Activated naive CD8-positive, alpha-beta T cell treated with anti-CD3 and anti-CD28 coated beads, Interleukin-2, amount 10 ng/mL, durations not matched to agents 7 days and 5 days (primary cell): ENCODE results near the gene NEDD4L. TPM values are rescaled to one million over a fixed set of nuclear protein-coding genes. Genes with fewer than 3 reads are reported as not detected.
"Not testable (repeated sequence)": the region's sequence is repeated elsewhere in the genome, so short reads cannot be mapped to it uniquely, and the experiment has no call there.

Source experiments
- ATAC-seq: fragments of 150-1000 bp; cut with Tn5 transposase; one replicate; pipeline ENCODE4 v1.10.0; 2021; ENCODE audit warnings: low read depth, moderate library complexity
- POLR2A ChIA-PET: fragments of 350-600 bp; sonication (Branson Sonifier 250); formaldehyde crosslinking; loops from one replicate; lab custom pipeline; 2021; ENCODE audit warnings: antibody characterized with exemption; lab: Charles Lee
- DNase-seq: peaks from one replicate; pipeline ENCODE4 v3.0.0; 2021
- H3K27ac Mint-ChIP-seq: one replicate; pipeline ENCODE4 v1.8.0; 2022; ENCODE audit warnings: mild to moderate bottlenecking, mixed read lengths
- H3K27me3 Mint-ChIP-seq: one replicate; pipeline ENCODE4 v1.8.0; 2022; ENCODE audit warnings: mild to moderate bottlenecking, moderate library complexity, mixed read lengths
- H3K36me3 Mint-ChIP-seq: one replicate; pipeline ENCODE4 v1.8.0; 2021; ENCODE audit warnings: mild to moderate bottlenecking, mixed read lengths
- H3K4me1 Mint-ChIP-seq: one replicate; pipeline ENCODE4 v1.8.0; 2021; ENCODE audit warnings: mixed read lengths
- H3K4me3 Mint-ChIP-seq: one replicate; pipeline ENCODE4 v1.8.0; 2022; ENCODE audit warnings: mild to moderate bottlenecking, moderate library complexity, mixed read lengths
- H3K9me3 Mint-ChIP-seq: one replicate; pipeline ENCODE4 v1.8.0; 2021; ENCODE audit warnings: mixed read lengths
- total RNA-seq, 2 experiments: library from RNA; stranded (reverse); gene quantifications; one replicate each; pipeline ENCODE4 v1.2.3, GENCODE V29; 2021

NEDD4L gene
- total RNA-seq, 2 experiments from 2014 or later: 4.4 to 7.4 TPM

DNA sequence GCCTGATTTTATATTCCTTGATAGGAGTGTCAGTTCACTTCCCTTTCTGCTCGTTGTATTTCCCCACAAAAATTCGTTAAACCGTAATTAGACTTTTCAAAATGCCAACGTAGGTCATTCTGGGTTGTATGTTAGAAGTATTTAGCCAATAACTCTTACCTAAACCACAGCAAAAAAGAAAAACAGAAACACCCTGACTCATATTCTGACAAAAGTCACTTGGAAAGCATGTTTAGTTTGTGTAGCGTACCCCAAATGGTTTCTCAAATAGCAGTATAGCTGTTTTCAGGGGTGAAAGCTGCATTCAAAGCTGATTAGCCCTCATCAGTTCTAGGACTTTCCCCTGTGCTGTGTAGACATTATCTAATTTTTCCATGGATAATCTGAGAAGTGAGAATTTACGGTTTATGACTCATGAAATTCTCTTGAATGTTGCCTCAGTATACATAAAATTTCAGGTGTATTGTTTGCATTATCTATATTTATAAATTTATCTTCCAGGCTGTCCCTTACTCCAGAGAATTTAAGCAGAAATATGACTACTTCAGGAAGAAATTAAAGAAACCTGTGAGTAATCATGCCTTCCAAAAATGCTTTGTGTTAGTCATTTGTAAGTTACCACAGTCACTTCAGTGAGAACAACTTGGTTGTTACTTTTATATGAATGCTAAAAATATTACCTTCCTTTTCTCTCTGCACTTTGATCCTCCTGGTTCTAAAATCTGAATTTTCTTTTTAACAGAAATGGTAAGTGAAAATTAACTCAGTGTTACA, 319.9 kb downstream of the NEDD4L start:
- Mint-ChIP-seq H3K9me3 (no peaks in the 10 kb centered on the region), H3K27ac (no peak overlapping the region), H3K36me3 (no peaks in the 10 kb centered on the region), H3K27me3 (peaks cover 4% of the 10 kb centered on the region), H3K4me1 (no peaks in the 10 kb centered on the region), H3K4me3 (no peak overlapping the region)
- ATAC-seq (no peak), DNase-seq (no peak)
- POLR2A ChIA-PET: no interaction called here

DNA sequence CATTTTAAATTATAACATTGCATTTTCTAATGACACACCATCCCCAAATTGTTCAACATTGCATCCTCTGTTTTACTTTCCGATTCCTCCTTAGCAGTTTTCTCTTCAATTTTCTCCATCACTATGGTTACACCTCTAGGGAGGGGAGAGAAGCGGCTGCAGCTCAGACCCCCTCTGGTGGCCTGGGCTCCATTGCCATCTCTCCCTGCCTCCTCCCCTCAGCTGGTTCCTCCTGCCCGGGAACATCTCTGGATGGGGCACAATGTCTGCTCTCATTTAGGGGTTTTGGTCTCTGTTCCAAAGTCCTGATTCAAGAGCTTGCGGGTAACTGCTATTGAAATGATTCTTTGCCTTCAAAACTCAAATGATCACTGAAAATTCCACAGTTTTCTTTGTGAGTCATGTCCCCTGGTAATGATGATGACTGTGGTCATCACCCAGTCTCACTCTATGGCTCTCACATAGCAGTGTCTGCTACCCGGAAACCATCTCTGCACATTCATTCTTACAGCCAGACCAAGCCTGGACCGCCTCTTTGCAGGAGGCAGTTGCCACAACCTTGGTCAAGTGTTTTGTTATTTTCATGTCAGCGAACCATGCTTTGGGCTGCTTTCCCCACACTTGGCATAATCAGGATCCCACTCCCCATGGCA, 321.0 kb downstream of the NEDD4L start:
- ATAC-seq (no peak), DNase-seq (no peak)
- H3K4me3 Mint-ChIP-seq: no peak overlapping the region
- H3K27me3 Mint-ChIP-seq: peaks cover 2% of the 10 kb centered on the region
- H3K36me3 Mint-ChIP-seq: no peaks in the 10 kb centered on the region
- H3K27ac Mint-ChIP-seq: no peak overlapping the region
- no peaks in the 10 kb centered on the region for H3K4me1 Mint-ChIP-seq
- no peaks in the 10 kb centered on the region for H3K9me3 Mint-ChIP-seq
- POLR2A ChIA-PET: no interaction called here

- H3K27ac Mint-ChIP-seq: no peak overlapping the region
- no peaks in the 10 kb centered on the region for H3K9me3 Mint-ChIP-seq
- H3K36me3 Mint-ChIP-seq: no peaks in the 10 kb centered on the region
- ATAC-seq: no peak
- no peak overlapping the region for H3K4me3 Mint-ChIP-seq
- no peaks in the 10 kb centered on the region for H3K4me1 Mint-ChIP-seq
- no peak for DNase-seq
- POLR2A ChIA-PET: no interaction called here
- H3K27me3 Mint-ChIP-seq: peaks cover 2% of the 10 kb centered on the region
Observed at GRCh38 chr18:58367425-58368140, 323.6 kb downstream of the NEDD4L start.

- Mint-ChIP-seq H3K4me3 (no peak overlapping the region), H3K4me1 (no peaks in the 10 kb centered on the region), H3K36me3 (no peaks in the 10 kb centered on the region), H3K27ac (no peak overlapping the region), H3K9me3 (no peaks in the 10 kb centered on the region), H3K27me3 (no peaks in the 10 kb centered on the region)
- no peak for DNase-seq
- POLR2A ChIA-PET: no interaction called here
- no peak for ATAC-seq
Observed at GRCh38 chr18:58369616-58370015, 325.6 kb downstream of the NEDD4L start.

DNA sequence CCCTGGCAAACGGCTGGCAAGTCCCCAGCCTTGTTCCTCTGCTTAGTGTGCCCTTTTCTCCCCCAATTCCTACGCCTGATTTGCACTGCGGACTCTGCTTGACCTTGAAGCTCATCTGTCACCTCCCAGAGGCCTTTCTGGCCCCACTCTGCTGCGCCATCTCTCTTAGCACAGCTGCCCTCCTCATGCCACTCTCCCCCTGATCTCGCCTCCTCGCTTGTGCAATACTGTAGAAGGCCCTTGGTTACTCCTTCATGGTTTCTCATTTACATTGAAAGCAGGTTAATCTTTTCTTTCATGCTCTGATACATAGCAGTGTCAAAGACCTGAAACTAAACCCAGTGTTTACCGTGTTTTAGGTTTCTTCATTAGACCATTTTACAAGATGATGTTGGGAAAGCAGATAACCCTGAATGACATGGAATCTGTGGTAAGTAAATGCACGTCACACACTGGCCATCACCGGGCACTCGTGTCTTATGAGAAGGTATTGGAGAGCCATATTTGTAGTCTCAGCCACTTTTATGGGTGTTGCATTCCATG, 326.1 kb downstream of the NEDD4L start:
- H3K4me1 Mint-ChIP-seq: no peaks in the 10 kb centered on the region
- H3K27me3 Mint-ChIP-seq: no peaks in the 10 kb centered on the region
- no peaks in the 10 kb centered on the region for H3K9me3 Mint-ChIP-seq
- H3K36me3 Mint-ChIP-seq: no peaks in the 10 kb centered on the region
- H3K27ac Mint-ChIP-seq: no peak overlapping the region
- DNase-seq: no peak
- no peak for ATAC-seq
- H3K4me3 Mint-ChIP-seq: no peak overlapping the region
- POLR2A ChIA-PET: no interaction called here

DNA sequence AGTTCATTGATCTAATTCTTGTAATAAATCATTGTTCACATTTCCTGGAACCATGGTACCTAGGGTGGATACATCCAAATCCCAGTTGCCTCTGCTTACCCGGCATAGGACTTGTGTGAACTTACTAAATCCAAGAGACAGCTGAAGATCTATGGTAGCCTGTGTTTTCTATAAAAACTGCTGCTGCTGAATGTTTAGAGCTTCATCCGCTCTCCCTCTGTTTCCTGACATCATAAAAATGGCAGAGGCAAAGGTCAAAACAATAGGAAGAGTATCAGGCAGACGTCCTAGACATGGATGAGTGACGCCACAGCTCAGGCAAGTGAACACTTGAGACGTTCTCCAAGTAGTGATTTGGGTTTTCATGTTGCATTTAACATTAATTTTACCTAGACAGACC, 326.6 kb downstream of the NEDD4L start:
- Mint-ChIP-seq H3K27me3 (no peaks in the 10 kb centered on the region), H3K9me3 (no peaks in the 10 kb centered on the region), H3K4me1 (no peaks in the 10 kb centered on the region), H3K4me3 (no peak overlapping the region), H3K36me3 (no peaks in the 10 kb centered on the region), H3K27ac (no peak overlapping the region)
- POLR2A ChIA-PET: no interaction called here
- DNase-seq (no peak), ATAC-seq (no peak)

- Mint-ChIP-seq H3K27ac (no peak overlapping the region), H3K27me3 (no peaks in the 10 kb centered on the region), H3K4me1 (no peaks in the 10 kb centered on the region), H3K4me3 (no peak overlapping the region), H3K9me3 (no peaks in the 10 kb centered on the region), H3K36me3 (no peaks in the 10 kb centered on the region)
- ATAC-seq: no peak
- DNase-seq: no peak
- POLR2A ChIA-PET: no interaction called here
Observed at GRCh38 chr18:58373481-58373880, 329.5 kb downstream of the NEDD4L start.

GRCh38 chr18:58375051-58375450, 331.0 kb downstream of the NEDD4L start:
- no peak overlapping the region for H3K27ac Mint-ChIP-seq

GRCh38 chr18:58378411-58379379, 334.7 kb downstream of the NEDD4L start:
- H3K27me3 Mint-ChIP-seq: no peaks in the 10 kb centered on the region
- no peaks in the 10 kb centered on the region for H3K36me3 Mint-ChIP-seq
- no peaks in the 10 kb centered on the region for H3K4me1 Mint-ChIP-seq
- ATAC-seq: no peak
- no peaks in the 10 kb centered on the region for H3K9me3 Mint-ChIP-seq
- POLR2A ChIA-PET: no interaction called here
- no peak for DNase-seq
- no peak overlapping the region for H3K4me3 Mint-ChIP-seq
- H3K27ac Mint-ChIP-seq: no peak overlapping the region

More at GRCh38 chr18:58375051-58375450, 331.0 kb downstream of the NEDD4L start:
- Mint-ChIP-seq H3K4me1 (no peaks in the 10 kb centered on the region), H3K36me3 (no peaks in the 10 kb centered on the region), H3K9me3 (no peaks in the 10 kb centered on the region), H3K27me3 (no peaks in the 10 kb centered on the region), H3K4me3 (no peak overlapping the region)
- DNase-seq (no peak), ATAC-seq (no peak)
- POLR2A ChIA-PET: no interaction called here

DNA sequence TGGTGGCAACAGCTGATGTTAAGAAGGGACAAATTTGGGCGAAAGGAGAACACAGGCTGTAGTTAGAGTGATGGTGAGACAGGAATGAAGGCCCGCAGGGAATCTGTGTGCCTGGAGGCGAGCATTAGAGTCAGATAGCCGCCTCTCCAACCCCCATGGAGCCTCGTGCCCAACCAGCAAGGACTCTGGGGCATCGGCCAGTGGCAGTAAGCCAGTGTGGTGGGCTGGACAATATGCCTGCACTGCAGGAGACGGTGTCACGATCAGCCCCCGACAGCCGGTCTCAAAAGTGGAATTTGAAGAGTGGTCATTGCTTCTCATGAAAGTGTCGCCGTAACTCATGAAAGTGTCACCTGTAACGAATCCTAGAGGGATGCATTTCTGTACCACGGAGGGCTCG, 335.4 kb downstream of the NEDD4L start:
- no peak overlapping the region for H3K27ac Mint-ChIP-seq
- no peak overlapping the region for H3K4me3 Mint-ChIP-seq
- H3K36me3 Mint-ChIP-seq: no peaks in the 10 kb centered on the region
- no peaks in the 10 kb centered on the region for H3K27me3 Mint-ChIP-seq
- POLR2A ChIA-PET: no interaction called here
- H3K4me1 Mint-ChIP-seq: no peaks in the 10 kb centered on the region
- no peak for ATAC-seq
- no peaks in the 10 kb centered on the region for H3K9me3 Mint-ChIP-seq
- no peak for DNase-seq

DNA sequence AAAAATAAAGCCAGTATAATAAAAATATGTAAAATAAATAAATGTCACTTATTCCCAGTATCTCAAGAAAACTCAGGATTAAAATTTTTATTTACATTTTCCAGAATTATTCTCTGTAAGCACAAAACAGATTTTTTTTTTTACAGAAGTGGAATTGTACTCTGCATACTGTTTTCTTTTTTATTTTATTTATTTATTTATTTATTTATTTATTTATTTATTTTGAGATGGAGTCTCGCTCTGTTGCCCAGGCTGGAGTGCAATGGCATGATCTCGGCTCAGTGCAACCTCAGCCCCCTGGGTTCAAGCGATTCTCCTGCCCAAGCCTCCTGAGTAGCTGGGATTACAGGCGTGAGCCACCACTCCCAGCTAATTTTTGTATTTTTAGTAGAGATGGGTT, 336.1 kb downstream of the NEDD4L start:
- H3K27ac Mint-ChIP-seq, DNase-seq, POLR2A ChIA-PET, H3K4me1 Mint-ChIP-seq, H3K27me3 Mint-ChIP-seq, H3K36me3 Mint-ChIP-seq, H3K4me3 Mint-ChIP-seq, ATAC-seq, H3K9me3 Mint-ChIP-seq: not testable (repeated sequence)

- H3K4me3 Mint-ChIP-seq: no peak overlapping the region
- no peak for DNase-seq
- no peaks in the 10 kb centered on the region for H3K9me3 Mint-ChIP-seq
- no peaks in the 10 kb centered on the region for H3K4me1 Mint-ChIP-seq
- no peak overlapping the region for H3K27ac Mint-ChIP-seq
- POLR2A ChIA-PET: no interaction called here
- no peaks in the 10 kb centered on the region for H3K27me3 Mint-ChIP-seq
- no peaks in the 10 kb centered on the region for H3K36me3 Mint-ChIP-seq
- no peak for ATAC-seq
Observed at GRCh38 chr18:58381676-58382411, 337.8 kb downstream of the NEDD4L start.
